K562 (cell line): Measurements from ENCODE around the gene CELSR3. TPM values are rescaled to one million over a fixed set of nuclear protein-coding genes. Genes with fewer than 3 reads are reported as not detected.

Source experiments
- FOXP4 ChIP-seq: sonication (generic); formaldehyde crosslinking; IDR thresholded peaks from 2 replicates; pipeline ENCODE4 v1.8.0; 2022; ENCODE audit warnings: mild to moderate bottlenecking, missing genetic modification reagents, borderline replicate concordance
- KAT7 ChIP-seq: sonication (generic); formaldehyde crosslinking; IDR thresholded peaks from 2 replicates; pipeline ENCODE4 v1.8.0; 2022; ENCODE audit warnings: missing genetic modification reagents, mild to moderate bottlenecking, borderline replicate concordance
- KDM1A ChIP-seq, 2 experiments: fragments of 450-650 bp; IDR thresholded peaks; 2 replicates each; pipeline ENCODE4 v1.6.1; 2016; ENCODE audit warnings: mild to moderate bottlenecking in 2 of 2
- MAZ ChIP-seq, 2 experiments: fragments of 450-650 bp in 1 of 2; sonication (generic) in 1 of 2; formaldehyde crosslinking; IDR thresholded peaks in 1 of 2; conservative IDR thresholded peaks in 1 of 2; 2 replicates each; pipeline versions ENCODE4 v1.4.0 to v1.5.0; 2020; ENCODE audit warnings: mild to moderate bottlenecking in 1 of 2, missing genetic modification reagents in 1 of 2
- MNT ChIP-seq, 2 experiments: fragments of 450-650 bp; conservative IDR thresholded peaks; 2 replicates each; pipeline ENCODE4 v1.6.1; 2017; ENCODE audit warnings: mild to moderate bottlenecking in 2 of 2, moderate library complexity in 2 of 2
- NCOR1 ChIP-seq: fragments of 450-650 bp; IDR thresholded peaks from 2 replicates; pipeline ENCODE4 v1.6.1; 2016; ENCODE audit warnings: mild to moderate bottlenecking, moderate library complexity
- NR2C2 ChIP-seq, 2 experiments: fragments of 200-800 bp in 1 of 2; sonication (Bioruptor generic) in 1 of 2; sonication (generic) in 1 of 2; formaldehyde crosslinking in 1 of 2; IDR thresholded peaks; 2 replicates each; pipeline versions ENCODE4 v1.6.1 to v1.8.0; 2016 to 2022; ENCODE audit warnings: mild to moderate bottlenecking in 1 of 2, missing compliant biosample characterization in 1 of 2, missing genetic modification characterization in 1 of 2, missing genetic modification reagents in 1 of 2
- PML ChIP-seq: IDR thresholded peaks from 2 replicates; pipeline ENCODE4 v1.6.1; 2012; ENCODE audit warnings: low read length, inconsistent platforms
- RBM17 ChIP-seq: fragments of 200-400 bp; formaldehyde crosslinking; IDR thresholded peaks from 2 replicates; pipeline ENCODE4 v1.6.1; 2017; ENCODE audit warnings: low read depth, mild to moderate bottlenecking, low read length, borderline replicate concordance
- RBM22 ChIP-seq: fragments of 200-400 bp; formaldehyde crosslinking; IDR thresholded peaks from 2 replicates; pipeline ENCODE4 v1.6.1; 2018; ENCODE audit warnings: low read length, low read depth; ENCODE audit not compliant: poor library complexity, severe bottlenecking
- RFX1 ChIP-seq: fragments of 450-650 bp; IDR thresholded peaks from 2 replicates; pipeline ENCODE4 v1.6.1; 2016; ENCODE audit warnings: mild to moderate bottlenecking, moderate library complexity
- SIX5 ChIP-seq, 2 experiments: IDR thresholded peaks; 2 replicates each; pipeline ENCODE4 v1.6.1; 2011; ENCODE audit warnings: low read length in 2 of 2, borderline replicate concordance in 1 of 2, low read depth in 1 of 2, mild to moderate bottlenecking in 1 of 2, moderate library complexity in 1 of 2; ENCODE audit not compliant: insufficient read depth in 1 of 2
- SMARCC2 ChIP-seq: fragments of 450-650 bp; IDR thresholded peaks from 2 replicates; pipeline ENCODE4 v1.6.1; 2017; ENCODE audit warnings: antibody characterized with exemption, moderate library complexity, mild to moderate bottlenecking, low read depth
- TAL1 ChIP-seq: fragments of 450-650 bp; IDR thresholded peaks from 2 replicates; pipeline ENCODE4 v1.6.1; 2016; ENCODE audit warnings: mild to moderate bottlenecking
- TGIF2 ChIP-seq: sonication (generic); formaldehyde crosslinking; IDR thresholded peaks from 2 replicates; pipeline ENCODE4 v1.8.1; 2022; ENCODE audit warnings: mild to moderate bottlenecking, missing genetic modification reagents, moderate library complexity
- ZNF197 ChIP-seq: fragments of 200-800 bp; sonication (Bioruptor generic); IDR thresholded peaks from 2 replicates; pipeline ENCODE4 v1.6.1; 2016; ENCODE audit warnings: low read depth, missing genetic modification characterization, missing compliant biosample characterization
- polyA plus RNA-seq, 8 experiments: library from polyadenylated mRNA; depleted of rRNA in 4 of 8; stranded (reverse) in 5 of 8; unstranded in 3 of 8; fragments of >200 nt; fragmentation: Nextera tagmentation in 2 of 8; fragmentation: Illumina TruSeq in 1 of 8; extraction: Ambion mirVana in 2 of 8; extraction: Trizol in 1 of 8; gene quantifications; 2 replicates each; pipeline versions ENCODE4 v1.2.1 to v1.2.3, GENCODE V29; 2011 to 2014; ENCODE audit warnings: inconsistent platforms in 1 of 8, missing spikeins in 1 of 8
- total RNA-seq, 7 experiments: library from RNA; depleted of rRNA in 6 of 7; stranded (reverse); fragments of >200 nt in 6 of 7; fragmentation: Illumina TruSeq in 2 of 7; extraction: Trizol in 2 of 7; gene quantifications; 2 replicates each; pipeline versions ENCODE4 v1.2.1 to v1.2.3, GENCODE V29; 2011 to 2021; ENCODE audit warnings: low replicate concordance in 1 of 7
- TF ChIP-seq, protein P1 (sequence below): fragments of 450-650 bp; IDR thresholded peaks from 2 replicates; pipeline ENCODE4 v1.6.1; 2016; ENCODE audit warnings: antibody characterized with exemption
- TF ChIP-seq, protein P2 (sequence below), 3 experiments: fragments of 200-800 bp in 1 of 3; sonication (Bioruptor generic) in 1 of 3; sonication (generic) in 1 of 3; formaldehyde crosslinking in 1 of 3; IDR thresholded peaks; 2 replicates each; pipeline versions ENCODE4 v1.6.1 to v1.8.0; 2016 to 2022; ENCODE audit warnings: mild to moderate bottlenecking in 2 of 3, missing compliant biosample characterization in 2 of 3, missing genetic modification characterization in 2 of 3, missing genetic modification reagents in 1 of 3
- TF ChIP-seq, protein P3 (sequence below): sonication (generic); formaldehyde crosslinking; IDR thresholded peaks from 2 replicates; pipeline ENCODE4 v1.9.0; 2022; ENCODE audit warnings: mild to moderate bottlenecking, missing genetic modification reagents

Gene CELSR3
- total and polyA plus RNA-seq, 9 of the 15 experiments (the other 6 are each of a cell fraction or from before 2014, with no cell fraction given): 0.10 to 2.7 (median 0.76) TPM

- TF ChIP-seq, protein P1, sequence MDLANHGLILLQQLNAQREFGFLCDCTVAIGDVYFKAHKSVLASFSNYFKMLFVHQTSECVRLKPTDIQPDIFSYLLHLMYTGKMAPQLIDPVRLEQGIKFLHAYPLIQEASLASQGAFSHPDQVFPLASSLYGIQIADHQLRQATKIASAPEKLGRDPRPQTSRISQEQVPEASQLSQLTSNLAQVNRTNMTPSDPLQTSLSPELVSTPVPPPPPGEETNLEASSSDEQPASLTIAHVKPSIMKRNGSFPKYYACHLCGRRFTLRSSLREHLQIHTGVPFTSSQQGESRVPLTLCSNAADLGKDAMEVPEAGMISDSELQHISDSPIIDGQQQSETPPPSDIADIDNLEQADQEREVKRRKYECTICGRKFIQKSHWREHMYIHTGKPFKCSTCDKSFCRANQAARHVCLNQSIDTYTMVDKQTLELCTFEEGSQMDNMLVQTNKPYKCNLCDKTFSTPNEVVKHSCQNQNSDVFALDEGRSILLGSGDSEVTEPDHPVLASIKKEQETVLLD: no peak
- TF ChIP-seq SMARCC2 (no peak), PML (0 out of 2 replicates have a peak, but pooled peaks have one; percentile 11), NR2C2 (CRISPR knock-in tag; IDR thresholded peaks at IDR 0.05) (no peak), NR2C2 (tag; IDR thresholded peaks at IDR 0.05) (peak; percentile 51; the same call in 1 of the 2 replicates), ZNF197 (CRISPR knock-in tag) (no peak), RBM17 (no peak), SIX5 (IDR thresholded peaks at IDR 0.05; ENCODE audit: borderline replicate concordance in 1 of 2, insufficient read depth in 1 of 2, low read depth in 1 of 2, low read length in 2 of 2) (no peak), FOXP4 (CRISPR knock-in tag) (peak; percentile 42; the same call in 1 of the 2 replicates), KAT7 (CRISPR knock-in tag) (peak; percentile 81; the same call in 1 of the 2 replicates), MAZ (CRISPR knock-in tag; conservative IDR thresholded peaks at IDR 0.05 in 1 of 2, IDR thresholded peaks at IDR 0.05 in 1 of 2) (peak; percentile 81 to 85), RFX1 (no peak), MNT (conservative IDR thresholded peaks at IDR 0.05) (peak; percentile 93 to 94), TAL1 (no peak), TGIF2 (CRISPR knock-in tag) (no peak), KDM1A (IDR thresholded peaks at IDR 0.05) (peak in 1 of 2 experiments; percentile 49; a peak in 1 of 4 replicates), NCOR1 (no peak), RBM22 (peak; percentile 18)
- TF ChIP-seq, protein P2, sequence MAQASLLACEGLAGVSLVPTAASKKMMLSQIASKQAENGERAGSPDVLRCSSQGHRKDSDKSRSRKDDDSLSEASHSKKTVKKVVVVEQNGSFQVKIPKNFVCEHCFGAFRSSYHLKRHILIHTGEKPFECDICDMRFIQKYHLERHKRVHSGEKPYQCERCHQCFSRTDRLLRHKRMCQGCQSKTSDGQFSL (CRISPR knock-in tag; IDR thresholded peaks at IDR 0.05): peak; percentile 40; the same call in 1 of the 2 replicates
- TF ChIP-seq, protein P2 (tag; IDR thresholded peaks at IDR 0.05): no peak
- TF ChIP-seq, protein P3, sequence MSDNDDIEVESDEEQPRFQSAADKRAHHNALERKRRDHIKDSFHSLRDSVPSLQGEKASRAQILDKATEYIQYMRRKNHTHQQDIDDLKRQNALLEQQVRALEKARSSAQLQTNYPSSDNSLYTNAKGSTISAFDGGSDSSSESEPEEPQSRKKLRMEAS: peak; percentile 99
Measured at GRCh38 chr3:48663489-48664312, 1.0 kb upstream of the CELSR3 start (continued).
